ENCODE results near the gene CYP26C1. TPM values are rescaled to one million over a fixed set of nuclear protein-coding genes. Genes with fewer than 3 reads are reported as not detected.

CYP26C1 gene
- total and polyA plus RNA-seq, 2 of the 13 experiments (the other 11 are each of a cell fraction or from before 2014, with no cell fraction given): 0.02 TPM; not detected in 1

- ChIA-PET POLR2A (no interaction called here), CTCF (ENCODE audit: low intra/inter-chr PET ratio, low total read pairs) (no interaction called here)
- H4K20me1 ChIP-seq (ENCODE audit: insufficient read depth, low read length): no peaks in the 10 kb centered on the region
- DNase-seq (ENCODE audit: low spot score): peak; percentile 12
- no peaks in the 10 kb centered on the region; a peak in 1 of 5 replicates for H3K36me3 ChIP-seq (replicated peaks in 1 of 2; ENCODE audit: control insufficient read depth in 1 of 2, insufficient read depth in 2 of 2, low read length in 2 of 2)
- no peak overlapping the region for H3K4me2 ChIP-seq (ENCODE audit: low read depth, low read length)
- no peak overlapping the region for H3K4me3 ChIP-seq (replicated peaks in 1 of 3; ENCODE audit: insufficient read depth in 1 of 3, low read depth in 2 of 3, low read length in 3 of 3)
- H3K79me2 ChIP-seq (ENCODE audit: insufficient read depth, low read length): no peaks in the 10 kb centered on the region
- no peak for ATAC-seq
- 84% methylated on average over 4 of the region's 4 CpGs for WGBS (ENCODE audit: low lambda C conversion rate)
- in situ Hi-C loops (cut with HindIII; ENCODE audit: extremely low pct_ligation_motif_present, low pct_unique_long_range_greater_than_20kb): no loop called here
- no peak overlapping the region for H2AFZ ChIP-seq (ENCODE audit: low read length)
- H3K27me3 ChIP-seq (ENCODE audit: control insufficient read depth in 1 of 2, insufficient read depth in 2 of 2, low read length in 2 of 2): no peaks in the 10 kb centered on the region
- H3K9me3 ChIP-seq (ENCODE audit: low read length): no peaks in the 10 kb centered on the region
- H3K9ac ChIP-seq (ENCODE audit: insufficient read depth, low read depth, low read length): no peak overlapping the region
- no peak for TF ChIP-seq ZNF296 (CRISPR knock-in tag; conservative IDR thresholded peaks at IDR 0.05)
- TF ChIP-seq HMG20A (CRISPR knock-in tag; IDR thresholded peaks at IDR 0.05; ENCODE audit: borderline replicate concordance): no peak
- no peak for TF ChIP-seq ZNF674 (CRISPR knock-in tag; IDR thresholded peaks at IDR 0.05; ENCODE audit: low read depth)
- TF ChIP-seq ARNTL (CRISPR knock-in tag; IDR thresholded peaks at IDR 0.05): no peak
- no peak for TF ChIP-seq BRF2 (CRISPR knock-in tag; IDR thresholded peaks at IDR 0.05)
- no peak for TF ChIP-seq MXD3 (CRISPR knock-in tag; IDR thresholded peaks at IDR 0.05)
- TF ChIP-seq ZNF225 (CRISPR knock-in tag; IDR thresholded peaks at IDR 0.05): no peak
- TF ChIP-seq ZBTB7A (CRISPR knock-in tag; IDR thresholded peaks at IDR 0.05): no peak
- TF ChIP-seq ZBTB7B (CRISPR knock-in tag; IDR thresholded peaks at IDR 0.05): no peak
- TF ChIP-seq FOXO1 (CRISPR knock-in tag; IDR thresholded peaks at IDR 0.05): no peak
- TF ChIP-seq ZNF589 (CRISPR knock-in tag; conservative IDR thresholded peaks at IDR 0.05): no peak
- no peak for TF ChIP-seq ERF (CRISPR knock-in tag; IDR thresholded peaks at IDR 0.05)
- TF ChIP-seq KDM3A (CRISPR knock-in tag; IDR thresholded peaks at IDR 0.05; ENCODE audit: low read depth): no peak
- TF ChIP-seq CBX5 (CRISPR knock-in tag; IDR thresholded peaks at IDR 0.05; ENCODE audit: borderline replicate concordance): no peak
- no peak for TF ChIP-seq NCOR1 (IDR thresholded peaks at IDR 0.05; ENCODE audit: borderline replicate concordance, low read length)
- TF ChIP-seq HOXA5 (CRISPR knock-in tag; IDR thresholded peaks at IDR 0.05): no peak
- no peak for TF ChIP-seq UBTF (CRISPR knock-in tag; IDR thresholded peaks at IDR 0.05)
- intact Hi-C loops (cut with micrococcal nuclease; ENCODE audit: unreplicated experiment): no loop called here
- no peak overlapping the region for H3K27ac ChIP-seq (ENCODE audit: extremely low read length, insufficient read depth, low read length)
- H3K4me1 ChIP-seq (ENCODE audit: insufficient read depth, low read length): peaks cover 9% of the 10 kb centered on the region
- FAIRE-seq: no peak
- BruUV-seq (replicated peaks): no TSS peak
Measured at GRCh38 chr10:93023013-93023650, 37.5 kb upstream of the CYP26C1 start.
